B cell (primary cell): ENCODE results near the gene DCST2. TPM values are rescaled to one million over a fixed set of nuclear protein-coding genes. Genes with fewer than 3 reads are reported as not detected.
A peak's percentile ranks its signal among the peaks of the same experiment; 100 is the strongest.

ENCODE experiments used
- ATAC-seq: fragments of 200-7000 bp; cut with Tn5 transposase; one replicate; pipeline ENCODE4 v1.10.0; 2021; ENCODE audit warnings: low read depth, mild to moderate bottlenecking, moderate number of reproducible peaks, moderate library complexity
- CTCF ChIA-PET: fragments of 350-600 bp; sonication (Branson Sonifier 250); formaldehyde crosslinking; loops from one replicate; lab custom pipeline; 2021; ENCODE audit warnings: antibody characterized with exemption, inconsistent platforms; lab: Charles Lee
- POLR2A ChIA-PET: fragments of 350-600 bp; sonication (Branson Sonifier 250); formaldehyde crosslinking; loops from one replicate; lab custom pipeline; 2021; ENCODE audit warnings: antibody characterized with exemption; lab: Charles Lee
- DNase-seq: peaks from one replicate; pipeline ENCODE4 v3.0.0; 2013
- H2AFZ ChIP-seq: 2 replicates; pipeline ENCODE4 v1.6.1; 2012; ENCODE audit warnings: mild to moderate bottlenecking, low read depth, low read length; ENCODE audit not compliant: insufficient read depth, poor library complexity, severe bottlenecking
- H3K27ac ChIP-seq, 2 donors: 1 replicate in 1 of 2; 2 replicates in 1 of 2; pipeline ENCODE4 v1.5.1; 2012 to 2013; ENCODE audit warnings: low read length in 2 of 2, mild to moderate bottlenecking in 2 of 2, moderate library complexity in 1 of 2
- H3K27me3 ChIP-seq, 4 experiments: fragments of 200-600 bp in 1 of 4; sonication (generic) in 1 of 4; replicated peaks in 1 of 4; 1 replicate in 2 of 4; 2 replicates in 2 of 4; pipeline versions ENCODE4 v1.6.1 to v1.7.0; 2013 to 2016; ENCODE audit warnings: low read length in 3 of 4, mild to moderate bottlenecking in 2 of 4, mixed read lengths in 1 of 4, moderate library complexity in 1 of 4; ENCODE audit not compliant: insufficient read depth in 4 of 4, control insufficient read depth in 3 of 4; ENCODE audit errors: control extremely low read depth in 1 of 4
- H3K36me3 ChIP-seq, 2 experiments: replicated peaks in 1 of 2; 1 replicate in 1 of 2; 2 replicates in 1 of 2; pipeline versions ENCODE4 v1.6.1 to v1.7.1; 2013; ENCODE audit warnings: low read length in 1 of 2; ENCODE audit not compliant: insufficient read depth in 2 of 2, control insufficient read depth in 1 of 2; ENCODE audit errors: control extremely low read depth in 1 of 2, extremely low read depth in 1 of 2
- H3K4me1 ChIP-seq, 2 donors: fragments of 200-600 bp in 1 of 2; sonication (generic) in 1 of 2; 1 replicate in 1 of 2; 2 replicates in 1 of 2; pipeline versions ENCODE4 v1.5.1 to v1.6.1; 2013 to 2017; ENCODE audit warnings: low read length in 2 of 2; ENCODE audit not compliant: control insufficient read depth in 2 of 2, insufficient read depth in 2 of 2
- H3K4me2 ChIP-seq: replicated peaks from 2 replicates; pipeline ENCODE3; 2012; ENCODE audit warnings: mild to moderate bottlenecking, low read depth, low read length; ENCODE audit not compliant: poor library complexity, severe bottlenecking
- H3K4me3 ChIP-seq, 5 experiments: fragments of 200-600 bp in 1 of 5; sonication (generic) in 1 of 5; 1 replicate in 3 of 5; 2 replicates in 2 of 5; pipeline versions ENCODE4 v1.5.1 to v1.7.0; 2011 to 2016; ENCODE audit warnings: low read length in 4 of 5, mild to moderate bottlenecking in 4 of 5, low read depth in 2 of 5, control low read depth in 1 of 5, moderate library complexity in 1 of 5; ENCODE audit not compliant: insufficient read depth in 1 of 5; ENCODE audit errors: control extremely low read depth in 1 of 5, extremely low read depth in 1 of 5
- H3K79me2 ChIP-seq: fragments of 200-600 bp; sonication (generic); one replicate; pipeline ENCODE4 v1.6.0; 2016; ENCODE audit warnings: low read length; ENCODE audit not compliant: control insufficient read depth, insufficient read depth
- H3K9ac ChIP-seq: fragments of 200-600 bp; sonication (generic); 2 replicates; pipeline ENCODE4 v1.6.1; 2017; ENCODE audit warnings: mild to moderate bottlenecking, low read length, moderate library complexity
- H3K9me3 ChIP-seq, 3 donors: one replicate each; pipeline versions ENCODE4 v1.6.1 to v1.7.1; 2013; ENCODE audit warnings: low read length in 2 of 3; ENCODE audit not compliant: control insufficient read depth in 2 of 3, insufficient read depth in 1 of 3; ENCODE audit errors: control extremely low read depth in 1 of 3
- H4K20me1 ChIP-seq: 2 replicates; pipeline ENCODE4 v1.6.0; 2012; ENCODE audit warnings: mild to moderate bottlenecking, low read length; ENCODE audit not compliant: insufficient read depth, control insufficient read depth, poor library complexity, severe bottlenecking
- H3K27ac Mint-ChIP-seq: one replicate; pipeline ENCODE4 v1.8.0; 2021; ENCODE audit warnings: mixed read lengths
- H3K27me3 Mint-ChIP-seq: one replicate; pipeline ENCODE4 v1.8.0; 2021; ENCODE audit warnings: mixed read lengths
- H3K4me1 Mint-ChIP-seq: one replicate; pipeline ENCODE4 v1.8.0; 2021; ENCODE audit warnings: mixed read lengths
- H3K4me3 Mint-ChIP-seq: one replicate; pipeline ENCODE4 v1.8.0; 2021; ENCODE audit warnings: mixed read lengths
- H3K9me3 Mint-ChIP-seq: one replicate; pipeline ENCODE4 v1.8.0; 2022; ENCODE audit warnings: mixed read lengths; ENCODE audit not compliant: insufficient read depth
- CTCF ChIP-seq: fragments of 200-600 bp; IDR thresholded peaks from one replicate; pipeline ENCODE4 v1.8.0; 2022; ENCODE audit warnings: antibody characterized with exemption, mild to moderate bottlenecking
- EZH2 ChIP-seq: IDR thresholded peaks from 2 replicates; pipeline ENCODE4 v1.6.1; 2012; ENCODE audit warnings: borderline replicate concordance, low read depth, mild to moderate bottlenecking, moderate library complexity, low read length; ENCODE audit not compliant: insufficient read depth, poor library complexity, severe bottlenecking
- whole genome bisulfite sequencing: methylation state at CpG from one replicate; pipeline ENCODE4 v1.1.5; 2013; ENCODE audit warnings: missing lambda C conversion rate; ENCODE audit not compliant: insufficient coverage; 5-methylcytosine and 5-hydroxymethylcytosine counted together
- intact Hi-C: fragments of 100-400 bp; cut with micrococcal nuclease; formaldehyde crosslinking; loops from one replicate; pipeline ENCODE4 v1.10.0; 2022
- polyA plus RNA-seq: library from polyadenylated mRNA; depleted of rRNA; stranded (reverse); fragments of >200 nt; gene quantifications from 2 replicates; pipeline ENCODE4 v1.2.3, GENCODE V29; 2012
- total RNA-seq, 2 donors: library from RNA; stranded (reverse); fragments of 120-200 nt in 1 of 2; gene quantifications; 1 replicate in 1 of 2; 2 replicates in 1 of 2; pipeline versions ENCODE4 v1.2.3 to v1.2.4, GENCODE V29; 2013 to 2022

Gene DCST2
- total and polyA plus RNA-seq, 2 donors (not counting 1 experiment from before 2014, with no cell fraction given): 0.89 to 5.4 TPM

DNA sequence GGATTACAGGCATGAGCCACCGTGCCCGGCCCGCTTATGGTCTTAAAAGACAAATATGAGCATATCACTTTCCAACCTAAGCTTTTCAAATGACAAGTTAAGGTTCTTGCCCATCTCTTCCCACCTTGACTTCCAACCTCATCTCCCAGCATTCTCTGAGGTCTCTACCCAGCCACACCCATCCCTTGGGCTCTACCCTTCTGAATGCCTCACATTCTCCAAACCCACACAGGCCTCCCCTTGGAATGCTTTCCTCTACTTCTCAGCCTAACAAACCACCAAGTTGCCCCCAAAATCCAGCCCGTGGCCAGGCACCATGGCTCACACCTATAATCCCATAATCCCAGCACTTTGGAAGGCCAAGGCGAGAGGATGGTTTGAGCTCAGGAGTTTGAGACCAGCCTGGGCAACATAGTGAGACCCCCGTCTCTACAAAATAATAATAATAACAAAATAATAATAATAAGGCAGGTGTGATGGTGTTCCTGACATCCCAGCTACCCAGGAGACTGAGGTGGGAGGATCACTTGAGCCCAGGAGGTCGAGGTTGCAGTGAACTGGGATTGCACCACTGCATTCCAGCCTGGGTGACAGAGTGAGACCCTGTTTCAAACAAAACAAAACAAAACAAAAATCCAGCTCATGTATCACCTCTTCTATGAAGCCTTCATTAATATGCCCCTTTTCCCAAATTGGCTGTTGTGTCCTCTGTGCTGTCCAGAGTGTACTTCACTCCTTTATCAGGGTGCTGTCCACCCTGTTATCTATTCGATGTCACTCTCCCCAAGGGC lies 11.2 kb downstream of the DCST2 start:
- Histone ChIP-seq H4K20me1 (peaks cover 5% of the 10 kb centered on the region), H3K4me1 (peaks cover 11 to 17% of the 10 kb centered on the region in 2 donors), H3K4me2 (no peak overlapping the region), H3K79me2 (peaks cover 3% of the 10 kb centered on the region), H3K4me3 (no peak overlapping the region), H3K36me3 (no peaks in the 10 kb centered on the region), H3K9me3 (peaks cover 0 to 2% (median 0%) of the 10 kb centered on the region in 3 donors), H2AFZ (no peak overlapping the region), H3K27ac (no peak overlapping the region), H3K27me3 (no peaks in the 10 kb centered on the region), H3K9ac (no peak overlapping the region)
- TF ChIP-seq EZH2 (no peak), CTCF (no peak)
- Mint-ChIP-seq H3K4me1 (peaks cover 25% of the 10 kb centered on the region), H3K4me3 (no peak overlapping the region), H3K27ac (peak overlapping the region; percentile 53), H3K9me3 (no peaks in the 10 kb centered on the region), H3K27me3 (no peaks in the 10 kb centered on the region)
- POLR2A ChIA-PET: no interaction called here
- intact Hi-C loops: no loop called here
- CTCF ChIA-PET: interaction anchor here (0.5 to 17.4 kb wide), 5 partner anchors 22 to 122 kb away, joined by 3 to 295 read pairs (median 3); partner anchors contain the start of genes LENEP and ZBTB7B
- DNase-seq (no peak), ATAC-seq (no peak)
- WGBS: 96% methylated on average over 5 of the region's 8 CpGs
